Spleen (tissue), 11 donors: Measurements from ENCODE around the gene FKBP2. TPM values are rescaled to one million over a fixed set of nuclear protein-coding genes. Genes with fewer than 3 reads are reported as not detected.

Experiments used
- DNase-seq: peaks from one replicate; pipeline ENCODE4 v3.0.0-alpha.2; 2020
- H3K27ac ChIP-seq, 8 donors: fragments of 200-600 bp; sonication (generic) in 7 of 8; 1 replicate in 4 of 8; 2 replicates in 4 of 8; pipeline versions ENCODE4 v1.5.0 to v1.8.0; 2016 to 2021; ENCODE audit warnings: inconsistent platforms in 4 of 8, mild to moderate bottlenecking in 4 of 8, moderate library complexity in 1 of 8
- H3K27me3 ChIP-seq, 7 donors: fragments of 200-600 bp; sonication (generic) in 6 of 7; replicated peaks in 1 of 7; 1 replicate in 4 of 7; 2 replicates in 3 of 7; pipeline versions ENCODE4 v1.5.0 to v1.8.0; 2016 to 2021; ENCODE audit warnings: inconsistent platforms in 3 of 7, mild to moderate bottlenecking in 1 of 7
- H3K36me3 ChIP-seq, 6 donors: fragments of 200-600 bp; sonication (generic) in 5 of 6; 1 replicate in 4 of 6; 2 replicates in 2 of 6; pipeline versions ENCODE4 v1.5.0 to v1.8.0; 2016 to 2021; ENCODE audit warnings: inconsistent platforms in 2 of 6
- H3K4me1 ChIP-seq, 6 donors: fragments of 200-600 bp; sonication (generic) in 5 of 6; 1 replicate in 3 of 6; 2 replicates in 3 of 6; pipeline versions ENCODE4 v1.5.0 to v1.8.0; 2016 to 2021; ENCODE audit warnings: inconsistent platforms in 3 of 6
- H3K4me3 ChIP-seq, 8 donors: fragments of 200-600 bp; sonication (generic) in 7 of 8; 1 replicate in 4 of 8; 2 replicates in 4 of 8; pipeline versions ENCODE4 v1.5.0 to v1.8.0; 2016 to 2021; ENCODE audit warnings: inconsistent platforms in 4 of 8, mild to moderate bottlenecking in 4 of 8, moderate library complexity in 2 of 8
- H3K9me3 ChIP-seq, 8 donors: fragments of 200-600 bp; sonication (generic) in 7 of 8; 1 replicate in 4 of 8; 2 replicates in 4 of 8; pipeline versions ENCODE4 v1.5.0 to v1.8.0; 2016 to 2021; ENCODE audit warnings: inconsistent platforms in 4 of 8
- POLR2A ChIP-seq, 3 donors: fragments of 450-650 bp; IDR thresholded peaks; one replicate each; pipeline ENCODE4 v1.5.1; 2017; ENCODE audit warnings: antibody characterized with exemption in 3 of 3, mild to moderate bottlenecking in 1 of 3
- POLR2AphosphoS5 ChIP-seq, 3 donors: sonication (generic); formaldehyde crosslinking; IDR thresholded peaks; one replicate each; pipeline ENCODE4 v1.5.1; 2017; ENCODE audit warnings: antibody characterized with exemption in 3 of 3
- WGBS, 5 donors: extraction: QIAGEN DNeasy Blood & Tissue Kit in 3 of 5; methylation state at CpG; one replicate each; pipeline versions ENCODE4 v1.1.5 to v1.1.7; 2013 to 2018; 5-methylcytosine and 5-hydroxymethylcytosine counted together
- intact Hi-C: fragments of 100-400 bp; cut with DNase I; formaldehyde crosslinking; loops from one replicate; pipeline ENCODE4 v1.15.0; 2023; ENCODE audit warnings: low total_unique reads
- polyA plus RNA-seq, 3 donors: library from polyadenylated mRNA; stranded (reverse); fragments of 200-250 nt; gene quantifications; one replicate each; pipeline ENCODE4 v1.2.1, GENCODE V29; 2013
- total RNA-seq, 7 donors: library from RNA; depleted of rRNA in 3 of 7; stranded (reverse); fragments of >200 nt in 3 of 7; fragmentation: NEBNext Ultra II Directional in 4 of 7; extraction: Animal tissue kit (Norgen Biotek cat#: 25700) in 4 of 7; gene quantifications; one replicate each; pipeline versions ENCODE4 v1.1.0 to v1.2.1, GENCODE V29; 2016 to 2021
- TF ChIP-seq, protein P1 (sequence below), 11 experiments: fragments of 200-600 bp in 7 of 11; fragments of 450-650 bp in 4 of 11; sonication (generic) in 4 of 11; IDR thresholded peaks in 8 of 11; conservative IDR thresholded peaks in 3 of 11; 1 replicate in 7 of 11; 2 replicates in 4 of 11; pipeline versions ENCODE4 v1.4.0 to v1.8.0; 2016 to 2021; ENCODE audit warnings: antibody characterized with exemption in 11 of 11, inconsistent platforms in 4 of 11, mild to moderate bottlenecking in 1 of 11
- donor health status: healthy with polysubstance abuse.
- donor health status: DM: no; HTN: no; CAD: no; lungs with moderate emphysema.
- donor health status: DM: no; HTN: no; CAD: no.
- donor health status: Bipolar disorder and iron deficiency.
- donor health status: healthy.
- donor health status: DM: no; HTN: no; CAD: no.
- donor health status: DM: yes; HTN: yes; CAD: no.

FKBP2 gene
- total and polyA plus RNA-seq, 10 donors: 26.9 to 104 (median 44.7) TPM

DNA sequence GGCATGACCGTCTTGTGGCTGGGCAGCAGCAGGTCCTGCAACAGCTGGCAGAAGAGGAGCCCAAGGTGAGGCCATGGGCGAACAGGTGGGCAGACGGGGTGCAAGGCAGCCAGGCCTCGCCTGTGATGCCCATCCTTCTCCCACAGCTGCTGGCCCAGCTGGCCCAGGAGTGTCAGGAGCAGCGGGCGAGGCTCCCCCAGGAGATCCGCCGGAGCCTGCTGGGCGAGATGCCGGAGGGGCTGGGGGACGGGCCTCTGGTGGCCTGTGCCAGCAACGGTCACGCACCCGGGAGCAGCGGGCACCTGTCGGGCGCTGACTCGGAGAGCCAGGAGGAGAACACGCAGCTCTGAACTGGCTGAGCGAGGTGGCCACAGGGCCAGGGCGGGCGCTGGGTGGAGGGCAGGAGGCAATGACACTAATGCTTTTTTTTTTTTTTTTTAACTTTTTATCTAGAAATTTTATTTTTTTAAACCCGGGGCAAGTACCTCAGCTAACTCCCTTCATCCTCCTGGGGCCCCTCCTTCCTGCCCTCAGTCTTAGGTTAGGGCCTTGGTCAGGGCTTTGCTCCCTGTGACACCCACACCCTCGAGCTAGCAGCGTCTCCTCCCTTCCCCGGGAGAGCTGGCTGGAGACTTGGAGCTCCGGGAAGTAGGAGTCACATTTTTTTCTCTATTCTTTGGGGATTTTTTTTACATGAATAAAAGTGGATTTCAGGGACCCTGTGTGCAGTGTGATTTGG is 26.5 kb downstream of the FKBP2 start:
- TF ChIP-seq POLR2A (IDR thresholded peaks at IDR 0.05) (no peak), POLR2AphosphoS5 (IDR thresholded peaks at IDR 0.05) (peak in 1 of 3 donors; percentile 47)
- WGBS, 5 donors: 69 to 81% (median 75%) methylated on average over 24 to 27 of the region's 27 CpGs
- H3K36me3 ChIP-seq: peaks cover 0 to 53% (median 32%) of the 10 kb centered on the region in 6 donors
- intact Hi-C loops: no loop called here
- no peaks in the 10 kb centered on the region for H3K27me3 ChIP-seq
- peak overlapping the region; percentile 80 to 100 (median 98) for H3K27ac ChIP-seq
- H3K9me3 ChIP-seq: no peaks in the 10 kb centered on the region
- H3K4me3 ChIP-seq: peak overlapping the region in 1 of 8 donors; percentile 99
- DNase-seq: peak; percentile 86
- H3K4me1 ChIP-seq: peaks cover 27 to 52% (median 36%) of the 10 kb centered on the region in 6 donors

DNA sequence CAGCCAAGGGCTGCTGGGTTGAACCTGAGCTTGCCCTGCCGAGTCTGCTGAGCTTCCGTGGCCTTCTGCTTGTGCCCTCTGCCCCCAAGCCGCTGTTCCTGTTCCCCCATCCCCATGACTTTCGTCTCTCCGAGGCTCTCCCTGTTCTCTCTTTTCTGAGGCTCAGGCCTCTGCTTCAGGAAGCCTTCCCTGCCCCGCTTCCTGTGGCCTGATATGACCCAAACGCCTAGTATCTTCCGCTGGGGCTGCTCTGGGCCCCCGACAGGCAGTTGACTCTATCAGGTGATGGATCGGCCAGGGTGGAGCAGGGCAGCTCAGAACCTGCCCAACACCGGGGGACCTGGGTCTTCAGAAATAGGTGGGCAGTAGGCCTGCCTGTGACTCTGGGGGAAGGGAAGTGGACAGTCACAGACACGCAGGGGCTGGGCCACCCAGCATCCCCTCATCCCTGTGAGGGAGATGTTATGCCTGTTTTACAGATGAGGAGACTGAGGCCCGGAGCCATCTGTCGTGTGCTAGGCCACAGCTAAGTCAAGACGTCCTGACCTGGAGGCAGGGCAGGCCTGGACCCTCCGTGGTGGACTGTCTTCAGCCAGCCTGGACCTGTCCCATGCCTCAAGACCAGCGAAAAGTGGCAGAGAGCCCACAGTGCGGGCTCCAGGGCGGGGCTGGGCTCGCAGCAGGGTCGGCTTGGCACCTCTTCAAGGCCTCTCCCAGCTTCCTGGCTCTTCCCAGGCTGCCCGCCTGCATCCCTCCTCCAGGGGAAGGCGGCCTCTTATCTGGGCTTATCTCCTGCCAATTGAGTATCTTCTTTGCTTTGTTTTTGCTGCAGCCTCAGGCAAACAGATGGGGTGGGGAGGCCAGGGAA is 27.4 kb downstream of the FKBP2 start:
- Histone ChIP-seq H3K27me3 (no peaks in the 10 kb centered on the region), H3K4me3 (peak overlapping the region; percentile 61 to 99 (median 90)), H3K4me1 (peaks cover 27 to 56% (median 39%) of the 10 kb centered on the region in 6 donors), H3K36me3 (peaks cover 0 to 44% (median 23%) of the 10 kb centered on the region in 6 donors), H3K27ac (peak overlapping the region; percentile 80 to 100 (median 98)), H3K9me3 (no peaks in the 10 kb centered on the region)
- TF ChIP-seq, protein P1, sequence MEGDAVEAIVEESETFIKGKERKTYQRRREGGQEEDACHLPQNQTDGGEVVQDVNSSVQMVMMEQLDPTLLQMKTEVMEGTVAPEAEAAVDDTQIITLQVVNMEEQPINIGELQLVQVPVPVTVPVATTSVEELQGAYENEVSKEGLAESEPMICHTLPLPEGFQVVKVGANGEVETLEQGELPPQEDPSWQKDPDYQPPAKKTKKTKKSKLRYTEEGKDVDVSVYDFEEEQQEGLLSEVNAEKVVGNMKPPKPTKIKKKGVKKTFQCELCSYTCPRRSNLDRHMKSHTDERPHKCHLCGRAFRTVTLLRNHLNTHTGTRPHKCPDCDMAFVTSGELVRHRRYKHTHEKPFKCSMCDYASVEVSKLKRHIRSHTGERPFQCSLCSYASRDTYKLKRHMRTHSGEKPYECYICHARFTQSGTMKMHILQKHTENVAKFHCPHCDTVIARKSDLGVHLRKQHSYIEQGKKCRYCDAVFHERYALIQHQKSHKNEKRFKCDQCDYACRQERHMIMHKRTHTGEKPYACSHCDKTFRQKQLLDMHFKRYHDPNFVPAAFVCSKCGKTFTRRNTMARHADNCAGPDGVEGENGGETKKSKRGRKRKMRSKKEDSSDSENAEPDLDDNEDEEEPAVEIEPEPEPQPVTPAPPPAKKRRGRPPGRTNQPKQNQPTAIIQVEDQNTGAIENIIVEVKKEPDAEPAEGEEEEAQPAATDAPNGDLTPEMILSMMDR (IDR thresholded peaks at IDR 0.05 in 8 of 11, conservative IDR thresholded peaks at IDR 0.05 in 3 of 11): peak in 2 of 11 experiments; percentile 17 to 25
- TF ChIP-seq POLR2A (IDR thresholded peaks at IDR 0.05) (no peak), POLR2AphosphoS5 (IDR thresholded peaks at IDR 0.05) (peak; percentile 38 to 69 (median 65))
- 26 to 42% (median 33%) methylated on average over 13 to 23 of the region's 23 CpGs for WGBS, 5 donors
- intact Hi-C loops: no loop called here
- DNase-seq: peak; percentile 90

DNA sequence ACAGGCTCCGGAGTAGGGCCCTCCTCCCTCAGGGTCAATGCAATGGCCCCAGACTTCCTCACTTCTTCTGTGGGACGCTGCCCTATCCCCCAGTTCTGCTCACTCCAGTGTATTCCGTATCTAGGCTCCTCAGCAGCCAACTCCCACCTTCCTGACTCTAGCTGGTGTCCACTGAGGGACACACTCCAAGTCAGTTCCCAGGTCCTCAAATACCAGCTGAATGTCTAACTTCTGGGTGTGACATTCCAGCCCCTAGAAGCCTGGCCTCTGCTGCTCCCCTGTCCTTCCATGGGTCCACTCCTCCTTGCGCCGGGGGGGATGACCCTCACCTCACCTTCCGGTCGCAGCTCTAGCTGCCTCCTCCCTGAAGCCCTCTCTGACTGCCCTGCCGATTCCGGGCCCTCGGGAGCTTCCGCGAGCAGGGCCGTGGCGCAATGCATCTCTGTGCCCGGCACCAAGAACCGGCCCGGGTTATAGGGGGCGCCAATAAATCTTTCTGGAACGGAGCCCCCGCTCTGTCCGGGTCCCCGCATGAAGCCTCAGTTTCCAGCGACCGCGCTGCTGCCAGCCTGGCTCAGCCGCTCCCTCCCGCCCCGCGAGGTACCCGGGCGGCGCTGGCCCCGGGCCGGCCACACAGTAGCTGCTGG is 28.1 kb downstream of the FKBP2 start:
- WGBS, 5 donors: 1 to 5% (median 2%) methylated on average over 17 to 34 of the region's 34 CpGs
- H3K36me3 ChIP-seq: peaks cover 0 to 36% (median 16%) of the 10 kb centered on the region in 6 donors
- H3K9me3 ChIP-seq: no peaks in the 10 kb centered on the region
- H3K27ac ChIP-seq: peak overlapping the region; percentile 80 to 100 (median 98)
- H3K4me1 ChIP-seq: peaks cover 27 to 56% (median 39%) of the 10 kb centered on the region in 6 donors
- DNase-seq: peak; percentile 94
- TF ChIP-seq, protein P1 (IDR thresholded peaks at IDR 0.05 in 8 of 11, conservative IDR thresholded peaks at IDR 0.05 in 3 of 11): no peak
- TF ChIP-seq POLR2AphosphoS5 (IDR thresholded peaks at IDR 0.05) (no peak), POLR2A (IDR thresholded peaks at IDR 0.05) (peak in 1 of 3 donors; percentile 32)
- intact Hi-C loops: no loop called here
- H3K4me3 ChIP-seq: peak overlapping the region; percentile 61 to 99 (median 90)
- no peaks in the 10 kb centered on the region for H3K27me3 ChIP-seq

DNA sequence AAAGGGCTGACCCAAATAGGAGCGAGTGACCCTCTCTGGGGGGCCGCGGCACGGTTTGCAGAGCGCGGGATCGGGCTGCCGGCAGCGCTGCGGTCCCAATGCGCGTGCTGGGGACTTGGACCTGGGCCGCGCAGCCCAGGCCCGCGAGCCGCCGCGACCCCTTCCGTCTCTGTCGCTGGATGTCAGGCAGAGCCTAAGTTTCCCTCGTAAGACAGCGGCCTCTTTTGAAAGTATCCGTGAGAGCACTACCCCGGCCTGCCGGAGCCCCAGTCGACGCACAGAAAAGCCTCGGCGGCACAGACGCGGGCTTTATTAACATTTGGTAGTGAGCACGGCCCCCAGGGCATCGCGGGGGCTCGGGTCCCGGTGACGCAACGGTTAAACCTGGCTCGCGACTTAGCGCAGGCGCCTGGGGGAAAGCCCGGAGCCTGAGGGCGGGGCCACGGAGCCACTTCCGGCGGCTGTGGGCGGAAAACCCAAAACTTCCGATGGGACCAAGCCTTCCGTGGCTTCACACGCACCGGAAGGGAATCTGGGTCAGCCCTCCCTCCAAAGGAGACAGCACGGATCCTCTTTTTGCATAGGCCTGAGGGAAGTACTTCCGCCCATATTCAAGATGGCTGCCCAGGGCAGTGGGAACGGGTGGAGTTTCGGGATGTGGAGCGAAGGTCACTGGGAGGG is 28.8 kb downstream of the FKBP2 start:
- no peaks in the 10 kb centered on the region for H3K27me3 ChIP-seq
- peak overlapping the region; percentile 61 to 99 (median 90) for H3K4me3 ChIP-seq
- no peaks in the 10 kb centered on the region for H3K9me3 ChIP-seq
- DNase-seq: peak; percentile 99
- intact Hi-C loops: no loop called here
- peak overlapping the region; percentile 80 to 100 (median 98) for H3K27ac ChIP-seq
- 0 to 2% (median 0%) methylated on average over 20 to 58 of the region's 58 CpGs for WGBS, 5 donors
- peaks cover 0 to 30% (median 11%) of the 10 kb centered on the region in 6 donors for H3K36me3 ChIP-seq
- H3K4me1 ChIP-seq: peaks cover 27 to 56% (median 39%) of the 10 kb centered on the region in 6 donors
- TF ChIP-seq, protein P1 (IDR thresholded peaks at IDR 0.05 in 8 of 11, conservative IDR thresholded peaks at IDR 0.05 in 3 of 11): peak in 6 of 11 experiments; percentile 7 to 36 (median 22)
- TF ChIP-seq POLR2AphosphoS5 (IDR thresholded peaks at IDR 0.05) (peak; percentile 97 to 99 (median 98)), POLR2A (IDR thresholded peaks at IDR 0.05) (peak in 2 of 3 donors; percentile 25 to 33)
